SH-SY5Y (cell line): ENCODE measurements around the gene CIART.

Experiments used
- GATA2 ChIP-seq: IDR thresholded peaks from 2 replicates; pipeline ENCODE4 v1.6.1; 2011; ENCODE audit warnings: mild to moderate bottlenecking, low read depth, low read length
- GATA3 ChIP-seq: IDR thresholded peaks from 2 replicates; pipeline ENCODE4 v1.6.1; 2011; ENCODE audit warnings: low read depth, mild to moderate bottlenecking, low read length, moderate library complexity

- TF ChIP-seq GATA2 (no peak), GATA3 (no peak)
Observed at GRCh38 chr1:150234309-150234565, 48.1 kb upstream of the CIART start.
